Posterior cingulate gyrus (tissue), 11 donors: ENCODE data around the gene SPR.
"Not testable (repeated sequence)": the region's sequence is repeated elsewhere in the genome, so short reads cannot be mapped to it uniquely, and the experiment has no call there.

Source experiments
- DNase-seq, 10 donors: peaks; one replicate each; pipeline versions ENCODE4 v3.0.0 to v3.0.0-alpha.2; 2020 to 2021; ENCODE audit warnings: mixed read lengths in 3 of 10
- intact Hi-C: fragments of 100-400 bp; cut with DNase I; formaldehyde crosslinking; loops from one replicate; pipeline ENCODE4 v1.15.1; 2023

Gene SPR

GRCh38 chr2:72887740-72888437 is 681 bp downstream of the SPR start:
- intact Hi-C loops, result loop anchor here (10.0 kb wide), 1 partner anchor 1343 kb away; no protein-coding TSS in a partner anchor
- peak; percentile 73 to 98 (median 88) for DNase-seq

- intact Hi-C loops, result loop anchor here (10.0 kb wide), 1 partner anchor 1344 kb away; no protein-coding TSS in a partner anchor
- DNase-seq, result no peak
Measured at GRCh38 chr2:72888438-72889202, 1.4 kb downstream of the SPR start.

DNA sequence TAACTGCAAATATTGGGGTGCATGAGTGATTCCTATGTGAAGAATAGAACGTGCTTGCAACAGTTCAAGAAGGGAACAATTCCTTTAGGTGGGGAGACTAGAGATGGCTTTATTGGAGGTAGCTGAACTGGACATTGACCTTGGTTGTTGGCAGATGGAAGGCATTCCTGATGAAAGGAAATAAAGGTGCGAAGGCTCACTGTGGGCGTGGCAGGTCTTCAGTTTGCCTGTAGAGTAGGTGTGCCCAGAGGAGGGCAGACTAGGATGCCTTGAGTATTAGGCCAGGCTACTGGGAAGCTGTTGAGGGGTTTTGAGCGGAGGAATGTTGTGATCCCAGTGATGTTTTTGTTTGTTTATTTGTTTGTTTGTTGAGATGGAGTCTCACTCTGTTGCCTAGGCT is 2.8 kb downstream of the SPR start:
- intact Hi-C loops, result loop anchor here (5.0 to 10.0 kb wide), 3 partner anchors 272 to 1345 kb away; no protein-coding TSS in a partner anchor
- no peak for DNase-seq

GRCh38 chr2:72891091-72891818 is 4.0 kb downstream of the SPR start:
- no peak for DNase-seq
- intact Hi-C loops, result loop anchor here (5.0 kb wide), 2 partner anchors 271 to 286 kb away; no protein-coding TSS in a partner anchor

DNA sequence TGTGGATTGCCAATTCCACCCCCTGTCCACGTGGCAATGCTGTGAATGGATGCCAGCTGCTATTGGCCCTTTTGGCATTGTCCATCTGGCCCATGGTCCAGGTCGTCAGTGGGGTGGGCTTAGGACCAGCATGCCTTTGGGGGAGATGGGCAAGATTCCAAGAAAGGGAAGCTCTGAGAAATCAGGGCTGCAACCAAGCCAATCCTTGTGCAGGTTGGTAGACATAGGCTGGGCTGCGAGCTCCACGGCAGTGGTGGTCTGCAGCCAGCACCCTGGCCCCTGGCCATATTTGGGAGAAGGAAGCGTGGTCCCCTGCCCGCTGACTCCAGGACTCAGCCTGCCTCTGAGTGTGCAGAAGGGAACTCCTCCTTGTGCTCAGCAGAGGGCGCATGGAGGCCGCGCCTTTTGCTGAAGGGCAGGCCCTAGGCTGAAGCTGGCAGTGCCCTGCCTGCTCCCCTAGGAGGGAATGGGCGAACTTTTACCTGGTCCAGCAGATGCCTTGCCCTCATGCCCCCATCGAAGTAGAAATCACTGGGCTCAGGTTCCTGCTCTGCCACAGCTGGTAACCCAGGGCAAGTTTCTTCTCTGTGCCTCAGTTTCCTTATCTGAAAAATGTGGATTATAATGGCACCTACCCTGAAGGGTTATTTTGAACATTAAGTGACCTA is 5.4 kb downstream of the SPR start:
- intact Hi-C loops, result loop anchor here (2.0 to 5.0 kb wide), 3 partner anchors 80 to 285 kb away; no protein-coding TSS in a partner anchor

DNA sequence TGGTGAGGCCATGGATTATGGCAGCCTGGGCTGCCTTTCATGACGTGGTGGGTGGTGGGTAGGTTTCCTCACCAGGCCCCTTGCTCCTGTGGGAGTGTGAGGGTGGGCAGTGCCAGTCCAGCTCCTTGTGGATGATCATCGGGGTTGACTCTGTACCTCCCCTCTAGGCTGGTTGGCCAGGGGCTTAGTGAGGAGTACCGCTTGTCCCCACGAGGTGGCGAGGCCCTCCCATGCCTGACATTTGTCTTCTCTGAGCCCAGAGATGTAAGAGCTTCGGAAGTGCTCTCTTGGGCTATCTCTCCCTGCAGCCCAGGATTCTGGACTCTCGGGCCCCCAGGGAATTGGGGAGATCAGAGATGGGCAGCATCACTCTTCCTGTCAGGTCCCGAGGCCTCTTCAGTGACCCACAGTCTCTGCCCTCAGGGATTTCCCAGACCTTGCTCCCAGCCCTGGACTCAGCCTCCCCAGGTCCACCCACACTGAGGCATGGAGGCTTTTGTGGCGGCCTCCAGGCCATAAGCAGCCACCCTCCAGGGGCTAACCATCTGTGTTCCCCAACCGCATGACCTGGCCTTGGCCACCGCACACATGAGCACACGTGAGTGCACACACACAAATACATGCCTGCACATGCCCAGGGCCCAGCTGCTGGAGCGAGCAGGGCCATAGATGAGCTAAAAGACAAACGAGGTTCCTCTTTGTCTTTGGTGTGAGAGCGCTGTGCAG is 6.5 kb downstream of the SPR start:
- intact Hi-C loops, result loop anchor here (2.0 to 5.0 kb wide), 3 partner anchors 79 to 284 kb away; no protein-coding TSS in a partner anchor
- DNase-seq, result peak in 7 of 10 donors; percentile 40 to 94 (median 69)

More for the DNA sequence above, 5.4 kb downstream of the SPR start:
- DNase-seq, result peak; percentile 37 to 96 (median 72)

GRCh38 chr2:72894514-72894913 is 7.3 kb downstream of the SPR start:
- no peak for DNase-seq
- intact Hi-C loops, result loop anchor here (5.0 kb wide), 2 partner anchors 268 to 283 kb away; no protein-coding TSS in a partner anchor

DNA sequence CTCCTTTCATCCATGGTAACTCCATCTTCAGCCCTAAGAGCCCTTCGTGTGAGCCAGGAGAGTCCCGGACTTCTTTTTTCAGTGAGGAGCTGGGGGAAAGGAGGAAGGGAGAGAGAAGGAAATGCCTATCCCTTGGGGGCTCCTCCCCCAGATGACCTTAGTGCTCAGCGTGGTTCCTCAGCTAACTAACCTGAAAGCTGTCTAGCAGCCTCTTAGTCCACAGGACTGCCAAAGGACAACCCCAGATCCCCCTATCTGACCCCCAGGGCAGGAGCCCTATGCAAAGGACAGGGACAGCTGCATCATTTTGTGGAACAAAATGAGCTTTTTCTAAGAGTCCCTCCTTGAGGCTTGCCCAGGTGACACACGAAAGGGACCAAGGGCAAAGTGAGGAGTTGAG is 7.9 kb downstream of the SPR start:
- no peak for DNase-seq
- intact Hi-C loops, result no loop called here

DNA sequence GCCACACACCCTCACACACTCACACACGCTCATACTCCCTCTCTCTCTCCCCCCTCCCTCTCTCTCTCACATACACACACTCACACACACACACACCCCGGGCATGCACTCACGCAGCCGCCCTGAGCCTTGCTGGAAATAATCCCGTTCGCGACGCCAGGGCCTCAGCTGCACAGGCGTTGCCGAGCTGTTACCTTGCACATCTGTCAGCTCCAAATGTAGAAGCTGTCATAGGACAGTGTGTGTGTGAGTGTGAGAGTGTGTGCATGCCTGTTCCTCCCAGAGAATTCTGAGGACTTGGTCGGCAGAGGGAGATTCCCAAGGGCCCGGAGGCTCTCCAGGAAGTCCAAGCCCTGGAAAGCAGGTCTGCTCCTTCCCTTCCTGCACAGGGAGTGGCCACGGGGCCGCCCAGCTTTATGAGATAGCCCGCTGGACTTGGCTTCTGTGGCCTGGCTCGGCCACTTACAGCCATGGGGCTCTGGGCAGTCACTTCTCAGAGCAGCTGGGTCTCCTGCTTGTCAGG is 8.6 kb downstream of the SPR start:
- intact Hi-C loops, result no loop called here
- DNase-seq, result peak in 5 of 10 donors; percentile 35 to 90 (median 44)

DNA sequence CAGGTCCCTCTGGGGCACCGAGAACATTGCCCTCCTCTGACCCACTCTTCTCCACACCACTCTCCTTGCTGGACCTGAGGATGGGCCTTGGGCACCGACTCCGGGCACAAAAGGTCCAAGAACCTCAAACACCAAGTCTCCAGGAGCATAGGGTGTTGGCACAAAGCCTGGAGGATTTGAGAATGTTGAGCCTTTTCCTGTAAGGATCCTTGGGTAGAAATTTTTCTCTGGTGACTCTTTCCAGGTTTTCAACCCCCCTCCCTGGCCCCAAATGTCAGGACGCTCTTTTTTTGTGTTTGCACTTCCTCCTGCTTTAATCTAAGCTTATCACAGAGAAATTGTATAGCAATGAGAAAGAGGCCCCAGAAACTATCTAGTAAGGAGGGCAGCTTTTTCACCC is 9.2 kb downstream of the SPR start:
- intact Hi-C loops, result no loop called here
- no peak for DNase-seq

- intact Hi-C loops, result no loop called here
- DNase-seq, result no peak
Measured at GRCh38 chr2:72897785-72898584, 10.8 kb downstream of the SPR start.

DNA sequence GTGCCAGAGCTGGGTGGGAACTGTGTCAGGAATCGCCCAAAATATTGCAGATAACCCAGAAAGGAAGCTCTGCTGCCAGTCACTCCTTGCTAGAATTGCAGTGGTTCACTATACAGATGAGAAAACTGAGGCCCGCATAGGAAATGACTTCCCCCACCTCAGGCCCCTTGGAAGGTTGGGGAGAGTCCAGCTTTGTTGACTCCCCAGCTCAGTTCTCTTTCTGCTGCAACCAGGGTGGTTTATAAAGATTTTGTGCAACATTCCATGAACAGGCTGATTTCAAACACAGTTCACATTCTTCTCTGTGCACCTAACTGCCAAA is 11.3 kb downstream of the SPR start:
- intact Hi-C loops, result no loop called here
- DNase-seq, result no peak

- peak in 1 of 10 donors; percentile 36 for DNase-seq
- intact Hi-C loops, result no loop called here
Measured at GRCh38 chr2:72900191-72900825, 13.1 kb downstream of the SPR start.

- DNase-seq, result peak in 1 of 10 donors; percentile 21
- intact Hi-C loops, result no loop called here
Measured at GRCh38 chr2:72901426-72901825, 14.2 kb downstream of the SPR start.

GRCh38 chr2:72907369-72907768 is 20.2 kb downstream of the SPR start:
- intact Hi-C loops, DNase-seq: not testable (repeated sequence)

DNA sequence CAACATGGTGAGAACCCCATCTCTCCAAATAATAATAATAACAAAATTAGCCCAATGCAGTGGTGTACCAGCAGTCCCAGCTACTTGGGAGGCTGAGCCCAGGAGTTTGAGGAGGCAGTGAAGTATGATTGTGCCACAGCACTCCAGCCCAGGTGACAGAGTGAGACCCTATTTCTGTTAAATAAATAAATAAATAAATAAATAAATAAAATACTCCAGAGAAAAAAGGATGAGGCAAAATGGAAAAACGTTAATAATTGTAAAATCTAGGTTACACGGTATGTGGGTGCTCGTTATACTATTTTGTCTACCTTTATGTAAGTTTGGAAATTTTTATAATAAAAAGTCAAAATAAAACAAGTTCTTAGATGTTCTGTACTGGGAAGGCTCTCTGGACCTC is 21.5 kb downstream of the SPR start:
- intact Hi-C loops, result no loop called here
- DNase-seq, result no peak

GRCh38 chr2:72911256-72911655 is 24.0 kb downstream of the SPR start:
- intact Hi-C loops, result no loop called here
- no peak for DNase-seq
